DOHH2 (cell line): ENCODE results near the gene ENDOU.

Experiments
- H3F3A ChIP-seq: fragments of 200-600 bp; sonication (generic), shearing (Covaris generic); 2 replicates; pipeline ENCODE4 v1.6.0; 2016; ENCODE audit warnings: antibody characterized with exemption, mild to moderate bottlenecking; ENCODE audit not compliant: control insufficient read depth, insufficient read depth
- H3K27ac ChIP-seq: fragments of 200-600 bp; sonication (generic); 2 replicates; pipeline ENCODE4 v1.5.1; 2014; ENCODE audit warnings: low read depth, mild to moderate bottlenecking, low read length, moderate library complexity
- H3K27me3 ChIP-seq: fragments of 200-600 bp; sonication (generic); 2 replicates; pipeline ENCODE4 v1.6.1; 2014; ENCODE audit warnings: mild to moderate bottlenecking, low read length, mixed read lengths; ENCODE audit not compliant: control insufficient read depth
- H3K36me3 ChIP-seq: fragments of 200-600 bp; sonication (generic); 2 replicates; pipeline ENCODE4 v1.6.1; 2014; ENCODE audit warnings: mild to moderate bottlenecking, low read length, moderate library complexity, mixed read lengths; ENCODE audit not compliant: control insufficient read depth
- H3K4me1 ChIP-seq: fragments of 200-600 bp; sonication (generic); 2 replicates; pipeline ENCODE4 v1.6.1; 2014; ENCODE audit warnings: mild to moderate bottlenecking, low read length, mixed read lengths; ENCODE audit not compliant: control insufficient read depth
- H3K4me2 ChIP-seq: fragments of 200-600 bp; sonication (generic); 2 replicates; pipeline ENCODE4 v1.6.0; 2014; ENCODE audit warnings: mild to moderate bottlenecking, low read length, moderate library complexity
- H3K4me3 ChIP-seq: fragments of 200-600 bp; sonication (generic); 2 replicates; pipeline ENCODE4 v1.5.1; 2014; ENCODE audit warnings: mild to moderate bottlenecking, low read length, mixed read lengths
- H3K79me2 ChIP-seq: fragments of 200-600 bp; sonication (generic); 2 replicates; pipeline ENCODE4 v1.6.1; 2014; ENCODE audit warnings: mild to moderate bottlenecking, low read length, mixed read lengths; ENCODE audit not compliant: control insufficient read depth
- H3K9me2 ChIP-seq: fragments of 200-600 bp; sonication (generic); replicated peaks from 2 replicates; pipeline ENCODE4 v1.6.1; 2014; ENCODE audit warnings: mild to moderate bottlenecking, low read length, mixed read lengths; ENCODE audit not compliant: control insufficient read depth
- H3K9me3 ChIP-seq: fragments of 200-600 bp; sonication (generic); 2 replicates; pipeline ENCODE4 v1.6.1; 2014; ENCODE audit warnings: antibody characterized with exemption, low read length, mixed read lengths; ENCODE audit not compliant: control insufficient read depth, insufficient read depth
- H4K20me1 ChIP-seq: fragments of 200-600 bp; sonication (generic); 2 replicates; pipeline ENCODE4 v1.6.0; 2014; ENCODE audit warnings: low read depth, mild to moderate bottlenecking, antibody characterized with exemption, low read length, moderate library complexity; ENCODE audit not compliant: control insufficient read depth, insufficient read depth
- EZH2phosphoT487 ChIP-seq: fragments of 200-600 bp; sonication (generic); IDR thresholded peaks from 2 replicates; pipeline ENCODE4 v1.6.1; 2017; ENCODE audit warnings: borderline replicate concordance, mild to moderate bottlenecking, antibody characterized with exemption, low read length, moderate library complexity, mixed read lengths
- TF ChIP-seq, protein P1 (sequence below): fragments of 200-600 bp; sonication (generic); IDR thresholded peaks from one replicate; pipeline ENCODE4 v1.5.1; 2014; ENCODE audit warnings: antibody characterized with exemption, mild to moderate bottlenecking, low read depth, low read length; ENCODE audit not compliant: poor library complexity, severe bottlenecking

Gene ENDOU

DNA sequence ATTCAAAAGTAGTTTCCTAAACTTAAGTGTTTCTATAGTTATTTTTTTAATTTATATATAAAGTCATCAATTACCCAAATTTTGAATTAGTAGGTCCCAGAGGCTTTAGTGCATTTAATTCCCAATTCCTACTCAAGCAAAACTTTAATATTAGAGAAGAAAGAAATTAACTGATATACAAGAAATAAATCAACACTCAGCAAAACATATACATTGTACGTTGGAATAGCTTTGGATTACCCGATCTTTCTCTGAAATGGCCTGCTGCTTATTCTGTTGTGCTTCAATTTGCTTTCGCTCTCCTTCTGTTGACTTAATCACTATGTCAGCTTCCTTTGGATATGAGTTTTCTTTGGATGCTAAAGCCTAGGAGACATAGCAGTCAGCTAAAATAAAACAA, 37.7 kb downstream of the ENDOU start:
- no peak for TF ChIP-seq EZH2phosphoT487
- TF ChIP-seq, protein P1, sequence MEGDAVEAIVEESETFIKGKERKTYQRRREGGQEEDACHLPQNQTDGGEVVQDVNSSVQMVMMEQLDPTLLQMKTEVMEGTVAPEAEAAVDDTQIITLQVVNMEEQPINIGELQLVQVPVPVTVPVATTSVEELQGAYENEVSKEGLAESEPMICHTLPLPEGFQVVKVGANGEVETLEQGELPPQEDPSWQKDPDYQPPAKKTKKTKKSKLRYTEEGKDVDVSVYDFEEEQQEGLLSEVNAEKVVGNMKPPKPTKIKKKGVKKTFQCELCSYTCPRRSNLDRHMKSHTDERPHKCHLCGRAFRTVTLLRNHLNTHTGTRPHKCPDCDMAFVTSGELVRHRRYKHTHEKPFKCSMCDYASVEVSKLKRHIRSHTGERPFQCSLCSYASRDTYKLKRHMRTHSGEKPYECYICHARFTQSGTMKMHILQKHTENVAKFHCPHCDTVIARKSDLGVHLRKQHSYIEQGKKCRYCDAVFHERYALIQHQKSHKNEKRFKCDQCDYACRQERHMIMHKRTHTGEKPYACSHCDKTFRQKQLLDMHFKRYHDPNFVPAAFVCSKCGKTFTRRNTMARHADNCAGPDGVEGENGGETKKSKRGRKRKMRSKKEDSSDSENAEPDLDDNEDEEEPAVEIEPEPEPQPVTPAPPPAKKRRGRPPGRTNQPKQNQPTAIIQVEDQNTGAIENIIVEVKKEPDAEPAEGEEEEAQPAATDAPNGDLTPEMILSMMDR: no peak
- Histone ChIP-seq H3K4me1 (no peaks in the 10 kb centered on the region), H3K4me2 (no peak overlapping the region), H3K79me2 (no peaks in the 10 kb centered on the region), H3K9me2 (no peaks in the 10 kb centered on the region), H3K27ac (no peak overlapping the region), H3K9me3 (no peaks in the 10 kb centered on the region), H3K4me3 (no peak overlapping the region), H3K36me3 (peaks cover 75% of the 10 kb centered on the region), H4K20me1 (no peaks in the 10 kb centered on the region), H3K27me3 (no peaks in the 10 kb centered on the region), H3F3A (peaks cover 3% of the 10 kb centered on the region; the same call in 1 of the 2 replicates)

DNA sequence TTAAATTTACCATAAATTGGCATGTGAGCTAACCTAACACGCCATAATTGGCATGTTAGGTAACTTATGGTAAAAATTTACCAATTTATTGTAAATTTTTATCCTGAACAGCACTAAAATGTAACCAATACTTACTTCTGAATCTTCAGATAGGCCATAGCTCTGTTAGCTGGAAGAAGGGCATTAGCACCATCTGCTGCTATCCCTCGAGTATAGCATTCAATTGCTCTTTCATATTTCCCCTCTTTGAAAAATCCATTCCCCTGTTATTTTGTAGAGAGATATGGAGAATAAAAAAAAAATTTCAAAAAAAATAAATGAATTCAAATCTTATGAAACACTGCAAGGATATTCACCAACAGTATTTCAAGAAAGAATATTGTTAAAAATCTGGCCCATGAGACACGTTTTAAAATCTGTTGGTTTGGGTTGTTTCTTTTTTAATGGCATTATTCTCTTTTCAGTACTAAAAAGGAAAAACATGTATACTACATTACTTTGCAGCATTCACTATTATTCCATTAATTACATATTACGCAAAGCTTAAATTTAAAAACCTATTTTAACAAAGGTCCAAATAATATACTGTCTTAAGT, 38.5 kb downstream of the ENDOU start:
- H4K20me1 ChIP-seq: no peaks in the 10 kb centered on the region
- no peak overlapping the region for H3K4me3 ChIP-seq
- no peaks in the 10 kb centered on the region for H3K9me2 ChIP-seq
- peaks cover 75% of the 10 kb centered on the region for H3K36me3 ChIP-seq
- TF ChIP-seq EZH2phosphoT487: no peak
- TF ChIP-seq, protein P1: peak; percentile 45
- H3K27me3 ChIP-seq: no peaks in the 10 kb centered on the region
- H3F3A ChIP-seq: peaks cover 3% of the 10 kb centered on the region; the same call in 1 of the 2 replicates
- no peaks in the 10 kb centered on the region for H3K4me1 ChIP-seq
- H3K27ac ChIP-seq: no peak overlapping the region
- H3K4me2 ChIP-seq: no peak overlapping the region
- H3K9me3 ChIP-seq: no peaks in the 10 kb centered on the region
- no peaks in the 10 kb centered on the region for H3K79me2 ChIP-seq

DNA sequence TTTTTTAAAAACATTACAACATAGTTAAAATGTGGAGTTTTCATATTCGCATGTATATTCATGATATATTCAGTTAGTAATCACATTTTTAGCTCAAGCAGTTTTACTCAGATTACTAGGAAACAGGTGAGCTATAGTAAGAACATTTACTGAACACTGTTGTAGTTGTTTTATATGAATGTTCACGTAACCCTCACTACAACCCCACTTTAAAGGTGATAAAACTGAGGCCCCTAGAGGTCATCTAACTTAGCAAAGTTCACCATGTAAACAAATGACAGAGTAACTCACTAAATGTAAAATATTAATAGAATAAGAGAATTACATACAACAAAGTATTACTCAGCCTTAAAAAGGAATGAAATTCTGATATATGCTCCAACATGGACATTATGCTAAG, 45.5 kb downstream of the ENDOU start:
- Histone ChIP-seq H3K4me2 (no peak overlapping the region), H3K9me2 (no peaks in the 10 kb centered on the region), H3F3A (no peaks in the 10 kb centered on the region), H3K27me3 (no peaks in the 10 kb centered on the region), H3K9me3 (no peaks in the 10 kb centered on the region), H4K20me1 (no peaks in the 10 kb centered on the region), H3K79me2 (no peaks in the 10 kb centered on the region), H3K4me1 (no peaks in the 10 kb centered on the region), H3K36me3 (peaks cover 61% of the 10 kb centered on the region), H3K4me3 (no peak overlapping the region), H3K27ac (no peak overlapping the region)
- TF ChIP-seq EZH2phosphoT487: no peak
- TF ChIP-seq, protein P1: no peak
